Measurements from ENCODE around the gene TSPAN7.

TSPAN7 gene

DNA sequence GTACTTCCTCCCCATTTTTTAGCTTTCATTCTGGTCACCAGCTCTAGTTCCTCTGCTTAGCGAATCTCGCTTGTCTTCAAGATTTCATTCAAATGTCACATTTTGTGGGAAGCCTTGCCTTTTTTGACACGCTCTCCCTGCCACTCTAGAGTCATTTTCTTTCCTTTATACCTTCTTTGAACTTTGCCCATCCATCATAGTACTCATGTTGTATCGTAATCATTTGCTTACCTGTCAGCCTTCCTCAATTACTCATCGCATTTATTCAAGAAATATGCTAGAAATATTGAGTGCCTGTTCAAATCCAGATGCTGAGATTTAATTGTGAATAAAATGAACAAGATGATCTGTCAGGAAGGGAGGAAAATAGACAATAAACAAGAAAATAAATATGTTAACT, 21.8 kb downstream of the TSPAN7 start:
- TF ChIP-seq, protein P1, sequence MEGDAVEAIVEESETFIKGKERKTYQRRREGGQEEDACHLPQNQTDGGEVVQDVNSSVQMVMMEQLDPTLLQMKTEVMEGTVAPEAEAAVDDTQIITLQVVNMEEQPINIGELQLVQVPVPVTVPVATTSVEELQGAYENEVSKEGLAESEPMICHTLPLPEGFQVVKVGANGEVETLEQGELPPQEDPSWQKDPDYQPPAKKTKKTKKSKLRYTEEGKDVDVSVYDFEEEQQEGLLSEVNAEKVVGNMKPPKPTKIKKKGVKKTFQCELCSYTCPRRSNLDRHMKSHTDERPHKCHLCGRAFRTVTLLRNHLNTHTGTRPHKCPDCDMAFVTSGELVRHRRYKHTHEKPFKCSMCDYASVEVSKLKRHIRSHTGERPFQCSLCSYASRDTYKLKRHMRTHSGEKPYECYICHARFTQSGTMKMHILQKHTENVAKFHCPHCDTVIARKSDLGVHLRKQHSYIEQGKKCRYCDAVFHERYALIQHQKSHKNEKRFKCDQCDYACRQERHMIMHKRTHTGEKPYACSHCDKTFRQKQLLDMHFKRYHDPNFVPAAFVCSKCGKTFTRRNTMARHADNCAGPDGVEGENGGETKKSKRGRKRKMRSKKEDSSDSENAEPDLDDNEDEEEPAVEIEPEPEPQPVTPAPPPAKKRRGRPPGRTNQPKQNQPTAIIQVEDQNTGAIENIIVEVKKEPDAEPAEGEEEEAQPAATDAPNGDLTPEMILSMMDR (IDR thresholded peaks at IDR 0.05; ENCODE audit: borderline replicate concordance, insufficient read depth, low read depth, low read length) = no peak
- no peak overlapping the region for H3K4me3 ChIP-seq (ENCODE audit: low read depth, low read length)

DNA sequence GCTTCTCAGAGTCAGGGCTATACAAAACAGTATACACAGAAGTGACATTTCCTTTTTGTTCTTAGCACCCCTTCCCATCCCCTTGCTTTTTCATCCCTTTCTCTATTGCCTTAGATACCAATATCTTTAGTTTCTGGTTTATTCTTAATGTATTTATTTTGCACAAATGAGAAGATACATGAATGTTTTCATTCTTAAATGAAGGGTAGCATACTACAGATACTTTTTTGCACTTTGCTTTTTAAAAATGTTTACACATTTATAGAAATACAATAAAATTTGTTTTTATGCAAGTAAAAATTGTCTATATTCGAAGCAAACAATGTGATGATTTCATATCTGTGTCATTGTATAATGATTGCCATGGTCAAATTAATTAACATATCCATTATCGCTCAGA, 33.1 kb downstream of the TSPAN7 start:
- TF ChIP-seq, protein P1 (IDR thresholded peaks at IDR 0.05; ENCODE audit: borderline replicate concordance, insufficient read depth, low read depth, low read length) = no peak
- no peak overlapping the region for H3K4me3 ChIP-seq (ENCODE audit: low read depth, low read length)

DNA sequence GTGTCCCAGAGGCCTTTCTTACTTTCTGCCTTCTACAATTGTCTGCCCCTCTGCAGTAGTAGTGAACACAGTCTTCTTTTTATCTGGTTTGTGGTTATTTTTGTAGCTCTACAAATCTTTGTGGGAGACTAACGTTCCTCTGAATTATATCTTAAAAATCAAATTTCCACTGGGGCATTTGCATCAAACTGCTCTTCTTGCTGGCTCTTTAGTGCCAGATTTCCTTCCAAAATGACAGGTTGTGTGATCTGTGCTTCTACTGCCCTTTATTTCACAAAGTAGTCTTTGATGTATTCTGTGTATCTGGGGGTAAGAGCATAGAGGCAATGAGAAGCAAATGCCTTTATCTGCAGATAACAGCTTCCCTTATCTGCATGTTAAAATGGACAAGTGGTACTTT, 34.5 kb downstream of the TSPAN7 start:
- H3K4me3 ChIP-seq (ENCODE audit: low read depth, low read length) = no peak overlapping the region
- TF ChIP-seq, protein P1 (IDR thresholded peaks at IDR 0.05; ENCODE audit: borderline replicate concordance, insufficient read depth, low read depth, low read length) = no peak

DNA sequence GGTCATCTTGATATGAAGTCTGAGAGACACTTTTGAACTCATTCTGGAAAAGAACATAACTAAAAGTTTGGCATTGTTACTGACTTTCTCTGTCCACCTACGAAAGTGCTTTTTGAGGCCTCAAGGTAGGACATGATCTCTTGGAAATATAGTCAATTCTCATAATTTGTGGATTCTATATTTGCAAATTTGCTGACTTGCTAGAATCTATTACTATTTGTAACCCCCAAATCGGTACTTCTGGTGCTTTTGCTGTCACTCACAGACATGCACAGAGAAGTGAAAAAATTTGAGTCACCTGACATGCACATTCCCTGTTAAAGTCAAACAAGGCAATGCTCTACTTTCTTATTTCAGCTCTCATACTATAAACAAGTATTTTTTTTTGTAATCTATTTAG, 35.6 kb downstream of the TSPAN7 start:
- no peak overlapping the region for H3K4me3 ChIP-seq (ENCODE audit: low read depth, low read length)
- TF ChIP-seq, protein P1 (IDR thresholded peaks at IDR 0.05; ENCODE audit: borderline replicate concordance, insufficient read depth, low read depth, low read length) = no peak

DNA sequence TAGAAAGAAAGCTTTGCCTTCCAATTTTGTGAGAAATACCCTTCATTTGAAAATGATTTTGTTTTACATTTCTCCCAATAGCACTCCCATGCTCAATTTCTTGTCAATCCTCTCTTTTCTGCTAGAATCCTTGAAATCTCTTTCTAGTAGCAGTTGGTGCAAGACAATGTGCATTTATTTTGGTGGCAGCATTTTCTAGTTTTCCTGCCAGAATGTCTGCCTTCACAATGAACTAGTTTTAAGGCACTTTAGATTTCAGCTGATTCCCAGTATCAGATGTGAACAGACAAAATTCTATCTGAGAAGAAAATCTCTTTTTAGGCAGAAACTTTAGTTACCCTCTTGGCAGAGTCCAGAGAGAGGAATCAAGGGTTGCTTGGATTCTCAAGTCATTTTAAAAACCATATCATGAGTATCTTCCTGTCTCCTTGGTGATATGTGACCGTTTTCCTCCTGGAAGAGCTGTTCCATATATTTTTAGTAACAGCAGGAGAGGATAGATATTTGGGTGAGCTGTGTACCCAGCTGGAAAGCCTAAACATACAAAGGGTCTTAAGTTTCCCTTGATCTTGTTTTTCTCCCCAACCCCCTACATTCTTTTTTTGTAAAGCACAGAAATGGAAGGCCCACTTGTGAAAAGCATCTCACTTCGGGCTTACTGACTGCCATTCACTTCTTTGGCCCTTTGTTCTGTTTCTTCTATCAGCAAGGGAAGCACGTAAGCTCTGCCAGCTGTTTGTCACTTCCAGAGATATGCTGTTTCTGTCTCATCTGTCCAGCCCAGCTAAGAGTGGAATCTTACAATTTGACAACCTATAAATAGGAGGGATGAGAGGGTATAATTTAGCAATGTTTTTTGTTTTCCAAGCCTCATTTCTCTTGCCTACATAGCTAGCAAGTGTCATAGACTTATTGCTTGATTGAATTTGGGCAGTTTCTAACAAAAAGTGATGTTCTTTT, 38.7 kb downstream of the TSPAN7 start:
- TF ChIP-seq, protein P1 (IDR thresholded peaks at IDR 0.05; ENCODE audit: borderline replicate concordance, insufficient read depth, low read depth, low read length) = no peak
- no peak overlapping the region for H3K4me3 ChIP-seq (ENCODE audit: low read depth, low read length)

DNA sequence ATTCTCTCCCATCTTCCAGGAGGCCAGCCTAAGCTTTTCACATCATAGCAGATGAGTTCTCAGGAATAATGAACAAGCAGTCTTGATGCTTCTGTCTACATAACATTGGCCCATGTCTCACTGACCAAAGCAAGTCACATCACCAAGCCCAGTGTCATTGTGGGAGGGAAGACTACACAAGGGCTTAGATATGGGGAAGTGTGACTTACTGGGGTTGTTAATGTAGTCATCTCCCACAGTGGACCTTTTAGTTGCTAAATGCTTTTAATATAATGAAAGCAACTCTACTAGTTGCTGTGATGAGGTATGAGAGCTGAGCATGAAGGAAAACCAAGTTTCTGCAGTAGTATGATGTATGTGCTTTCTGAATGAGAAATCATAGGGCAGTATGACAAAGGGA, 40.5 kb downstream of the TSPAN7 start:
- no peak overlapping the region for H3K4me3 ChIP-seq (ENCODE audit: low read depth, low read length)
- TF ChIP-seq, protein P1 (IDR thresholded peaks at IDR 0.05; ENCODE audit: borderline replicate concordance, insufficient read depth, low read depth, low read length) = no peak

DNA sequence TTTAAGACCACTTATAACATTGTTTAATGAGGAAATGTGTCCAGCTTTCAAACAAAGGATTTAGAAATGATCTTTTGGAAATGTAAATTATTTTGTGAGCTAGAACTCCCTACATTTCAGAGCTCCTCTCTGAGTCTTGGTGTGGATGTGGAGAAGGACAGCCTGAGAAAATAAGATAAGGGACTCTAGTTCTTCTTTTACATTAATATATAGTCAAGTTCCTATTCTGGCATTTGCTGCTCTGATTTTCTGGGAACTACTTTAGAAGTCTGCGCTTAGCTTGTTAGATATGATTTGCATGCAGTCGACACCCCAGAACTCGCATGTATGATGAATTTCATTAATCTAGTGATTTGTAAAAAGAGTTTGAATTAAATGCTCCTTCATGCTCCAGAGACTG, 45.5 kb downstream of the TSPAN7 start:
- H3K4me3 ChIP-seq (ENCODE audit: low read depth, low read length) = no peak overlapping the region
- TF ChIP-seq, protein P1 (IDR thresholded peaks at IDR 0.05; ENCODE audit: borderline replicate concordance, insufficient read depth, low read depth, low read length) = no peak
